GM19452 (cell line): ENCODE results near the gene AGL.
"Not testable (repeated sequence)": the region's sequence is repeated elsewhere in the genome, so short reads cannot be mapped to it uniquely, and the experiment has no call there.

ENCODE experiments used
- ATAC-seq: cut with Tn5 transposase; IDR thresholded peaks from one replicate; pipeline ENCODE4 v1.9.1; 2021; ENCODE audit not compliant: unreplicated experiment

AGL gene

DNA sequence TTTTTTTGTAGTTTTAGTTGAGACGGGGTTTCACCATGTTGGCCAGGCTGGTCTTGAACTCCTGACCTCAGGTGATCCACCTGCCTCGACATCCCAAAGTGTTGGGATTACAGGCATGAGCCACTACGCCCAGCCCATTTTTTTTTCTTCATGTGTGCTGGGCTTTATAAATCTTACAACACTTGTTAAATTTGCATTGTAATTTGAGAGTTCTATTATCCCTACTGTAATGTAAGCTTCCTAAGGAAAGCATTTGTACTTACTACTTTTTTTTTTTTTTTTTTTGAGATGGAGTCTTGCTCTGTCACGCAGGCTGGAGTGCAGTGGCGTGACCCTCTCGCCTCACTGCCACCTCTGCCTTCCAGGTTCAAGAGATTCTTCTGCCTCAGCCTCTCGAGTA, 121.9 kb downstream of the AGL start:
- ATAC-seq: not testable (repeated sequence)
